ENCODE measurements around the gene OPN1SW. TPM values are rescaled to one million over a fixed set of nuclear protein-coding genes. Genes with fewer than 3 reads are reported as not detected.

OPN1SW gene
- total RNA-seq, 1 donor from 2014 or later, result not detected

DNA sequence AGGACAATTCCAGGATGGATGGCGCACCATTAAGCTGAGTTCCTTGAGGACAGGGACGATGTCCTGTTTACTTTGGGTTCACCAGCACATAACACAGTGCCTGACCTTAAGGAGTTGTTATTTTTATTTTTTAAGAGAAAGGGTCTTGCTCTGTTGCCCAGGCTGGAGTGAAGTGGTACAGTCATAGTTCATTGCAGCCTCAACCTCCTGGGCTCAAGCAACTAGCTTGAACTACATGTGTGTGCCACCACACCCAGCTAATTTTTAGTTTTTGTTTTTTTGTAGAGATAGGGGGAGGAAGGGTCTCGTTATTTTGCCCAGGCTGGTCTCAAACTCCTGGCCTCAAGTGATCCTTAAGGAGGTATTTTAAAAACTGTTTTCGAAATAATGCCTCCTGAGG lies 38.2 kb downstream of the OPN1SW start:
- no peaks in the 10 kb centered on the region for H3K27me3 Mint-ChIP-seq (ENCODE audit: low read depth)
- H3K9me3 Mint-ChIP-seq, result no peaks in the 10 kb centered on the region
- peaks cover 33% of the 10 kb centered on the region for H3K4me1 Mint-ChIP-seq
- H3K4me3 Mint-ChIP-seq, result no peak overlapping the region
- H3K27ac Mint-ChIP-seq, result no peak overlapping the region
- H3K36me3 Mint-ChIP-seq, result no peaks in the 10 kb centered on the region
- no peak for DNase-seq (ENCODE audit: low spot score in 2 of 2, unreplicated experiment in 2 of 2)
- TF ChIP-seq, protein P1, sequence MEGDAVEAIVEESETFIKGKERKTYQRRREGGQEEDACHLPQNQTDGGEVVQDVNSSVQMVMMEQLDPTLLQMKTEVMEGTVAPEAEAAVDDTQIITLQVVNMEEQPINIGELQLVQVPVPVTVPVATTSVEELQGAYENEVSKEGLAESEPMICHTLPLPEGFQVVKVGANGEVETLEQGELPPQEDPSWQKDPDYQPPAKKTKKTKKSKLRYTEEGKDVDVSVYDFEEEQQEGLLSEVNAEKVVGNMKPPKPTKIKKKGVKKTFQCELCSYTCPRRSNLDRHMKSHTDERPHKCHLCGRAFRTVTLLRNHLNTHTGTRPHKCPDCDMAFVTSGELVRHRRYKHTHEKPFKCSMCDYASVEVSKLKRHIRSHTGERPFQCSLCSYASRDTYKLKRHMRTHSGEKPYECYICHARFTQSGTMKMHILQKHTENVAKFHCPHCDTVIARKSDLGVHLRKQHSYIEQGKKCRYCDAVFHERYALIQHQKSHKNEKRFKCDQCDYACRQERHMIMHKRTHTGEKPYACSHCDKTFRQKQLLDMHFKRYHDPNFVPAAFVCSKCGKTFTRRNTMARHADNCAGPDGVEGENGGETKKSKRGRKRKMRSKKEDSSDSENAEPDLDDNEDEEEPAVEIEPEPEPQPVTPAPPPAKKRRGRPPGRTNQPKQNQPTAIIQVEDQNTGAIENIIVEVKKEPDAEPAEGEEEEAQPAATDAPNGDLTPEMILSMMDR (IDR thresholded peaks at IDR 0.05; ENCODE audit: unreplicated experiment), result no peak

DNA sequence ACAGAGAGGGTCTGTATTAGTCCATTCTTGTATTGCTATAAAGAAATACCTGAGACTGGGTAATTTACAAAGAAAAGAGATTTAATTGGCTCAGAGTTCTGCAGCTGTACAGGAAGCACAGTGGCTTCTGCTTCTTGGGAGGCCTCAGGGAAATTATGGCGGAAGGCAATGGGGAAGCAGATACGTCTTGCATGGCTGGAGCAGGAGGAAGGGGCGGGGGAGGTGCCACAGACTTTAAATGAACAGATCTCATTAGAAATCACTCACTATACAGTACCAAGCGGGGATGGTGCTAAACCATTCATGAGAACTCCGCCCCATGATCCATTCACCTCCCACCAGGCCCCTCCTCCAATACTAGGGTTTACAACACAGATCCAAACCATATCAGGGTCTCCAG lies 40.2 kb downstream of the OPN1SW start:
- Mint-ChIP-seq H3K27me3 (ENCODE audit: low read depth) (peaks cover 9% of the 10 kb centered on the region), H3K36me3 (no peaks in the 10 kb centered on the region), H3K9me3 (no peaks in the 10 kb centered on the region), H3K4me3 (no peak overlapping the region), H3K27ac (no peak overlapping the region), H3K4me1 (peaks cover 18% of the 10 kb centered on the region)
- no peak for DNase-seq (ENCODE audit: low spot score in 2 of 2, unreplicated experiment in 2 of 2)
- TF ChIP-seq, protein P1 (IDR thresholded peaks at IDR 0.05; ENCODE audit: unreplicated experiment), result no peak

DNA sequence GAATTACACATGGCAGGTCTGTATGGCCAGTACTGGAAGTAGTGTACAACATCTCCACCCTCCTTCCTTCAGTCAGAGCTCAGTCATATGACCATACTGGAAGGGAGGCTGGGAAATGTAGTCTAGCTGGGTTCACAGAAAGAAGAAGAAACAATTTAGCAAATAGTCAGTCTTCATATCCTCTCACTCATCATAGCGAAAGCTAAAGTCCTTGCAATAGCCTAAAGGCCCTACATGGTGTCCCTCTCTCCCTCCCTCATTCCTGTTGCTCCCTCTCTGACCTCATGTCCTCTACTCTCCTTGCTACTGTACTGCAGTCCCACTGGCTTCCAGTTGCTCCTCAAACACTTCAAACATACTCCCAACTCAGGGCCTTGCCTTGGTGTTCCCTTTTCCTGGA lies 40.7 kb downstream of the OPN1SW start:
- no peak for DNase-seq (ENCODE audit: low spot score in 2 of 2, unreplicated experiment in 2 of 2)
- Mint-ChIP-seq H3K9me3 (no peaks in the 10 kb centered on the region), H3K4me1 (peaks cover 13% of the 10 kb centered on the region), H3K4me3 (no peak overlapping the region), H3K36me3 (no peaks in the 10 kb centered on the region), H3K27me3 (ENCODE audit: low read depth) (peaks cover 9% of the 10 kb centered on the region), H3K27ac (no peak overlapping the region)
- TF ChIP-seq, protein P1 (IDR thresholded peaks at IDR 0.05; ENCODE audit: unreplicated experiment), result no peak

DNA sequence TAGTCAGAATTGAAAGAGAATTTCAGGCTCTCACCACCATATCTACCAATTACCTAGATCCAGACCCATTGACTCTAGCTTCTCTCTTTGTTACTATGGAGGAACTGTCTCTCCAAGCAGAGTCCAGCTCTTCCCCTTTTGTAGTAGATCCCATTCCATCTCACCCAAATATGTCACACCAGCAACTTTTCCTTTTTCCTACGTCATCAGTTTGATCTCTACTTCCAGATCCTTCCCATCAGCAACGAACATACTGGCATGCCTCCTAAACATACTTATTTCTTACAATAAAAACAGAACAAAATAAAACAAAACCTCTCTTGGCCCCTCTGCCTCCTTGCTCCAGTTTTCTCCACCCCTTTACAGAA lies 42.3 kb downstream of the OPN1SW start:
- Mint-ChIP-seq H3K27me3 (ENCODE audit: low read depth) (peaks cover 9% of the 10 kb centered on the region), H3K36me3 (no peaks in the 10 kb centered on the region), H3K4me3 (no peak overlapping the region), H3K4me1 (peaks cover 6% of the 10 kb centered on the region), H3K9me3 (no peaks in the 10 kb centered on the region), H3K27ac (no peak overlapping the region)
- DNase-seq (ENCODE audit: low spot score in 2 of 2, unreplicated experiment in 2 of 2), result no peak
- TF ChIP-seq, protein P1 (IDR thresholded peaks at IDR 0.05; ENCODE audit: unreplicated experiment), result no peak

DNA sequence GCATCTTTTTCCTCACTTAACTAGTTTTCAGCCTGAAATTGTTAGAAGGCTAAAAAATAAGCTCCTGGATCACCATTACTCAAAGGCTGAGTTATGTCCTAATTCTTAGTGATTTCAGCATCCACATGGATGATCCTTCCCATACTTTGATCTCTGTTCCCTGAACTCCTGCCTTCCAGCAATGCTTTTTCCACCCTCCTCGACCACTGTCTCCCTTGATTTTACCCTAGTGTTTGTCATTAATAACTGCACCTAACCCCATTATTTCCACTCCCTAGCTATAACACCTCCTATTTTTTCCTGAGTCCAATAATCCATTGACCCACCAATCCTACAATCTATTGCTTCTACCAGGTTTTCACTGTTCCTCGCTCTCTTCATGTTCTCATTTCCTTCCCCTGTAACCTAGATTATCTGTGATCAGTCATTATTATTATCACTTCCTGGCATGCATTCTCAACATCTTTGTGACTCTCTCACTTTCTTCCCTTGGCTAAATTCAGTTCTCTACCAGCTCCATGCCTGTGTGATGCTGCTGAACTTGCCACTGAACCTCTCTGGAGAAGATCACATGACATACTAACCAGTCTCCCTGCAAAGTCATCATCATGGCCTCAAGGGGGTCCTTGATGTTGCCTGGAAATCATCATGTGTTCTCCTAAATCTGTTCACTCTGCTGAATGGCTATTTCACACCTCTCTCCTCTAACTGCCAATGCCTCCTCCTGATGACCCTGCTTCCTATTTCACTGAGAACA lies 42.9 kb downstream of the OPN1SW start:
- TF ChIP-seq, protein P1 (IDR thresholded peaks at IDR 0.05; ENCODE audit: unreplicated experiment), result no peak
- Mint-ChIP-seq H3K27ac (no peak overlapping the region), H3K27me3 (ENCODE audit: low read depth) (peaks cover 10% of the 10 kb centered on the region), H3K4me1 (peaks cover under 1% of the 10 kb centered on the region), H3K4me3 (no peak overlapping the region), H3K36me3 (no peaks in the 10 kb centered on the region), H3K9me3 (no peaks in the 10 kb centered on the region)
- DNase-seq (ENCODE audit: low spot score in 2 of 2, unreplicated experiment in 2 of 2), result no peak
